Hematopoietic multipotent progenitor cell treated with erythropoietin and hydrocortisone succinate and interleukin-3 and kit ligand, for 8 days (in vitro differentiated cells): ENCODE results near the gene NDUFB10.

Source experiments
- DNase-seq: peaks from one replicate; pipeline ENCODE4 v3.0.0-alpha.2; 2015

The NDUFB10 gene

GRCh38 chr16:2004795-2005517, 45.6 kb downstream of the NDUFB10 start:
- no peak for DNase-seq

GRCh38 chr16:2005646-2006045, 46.3 kb downstream of the NDUFB10 start:
- peak; percentile 78 for DNase-seq

GRCh38 chr16:2006317-2006716, 47.0 kb downstream of the NDUFB10 start:
- no peak for DNase-seq

- no peak for DNase-seq
Measured at GRCh38 chr16:2007081-2007836, 47.9 kb downstream of the NDUFB10 start.

GRCh38 chr16:2008009-2008526, 48.7 kb downstream of the NDUFB10 start:
- peak; percentile 65 for DNase-seq

GRCh38 chr16:2008631-2009163, 49.4 kb downstream of the NDUFB10 start:
- peak; percentile 52 for DNase-seq

- DNase-seq = no peak
Measured at GRCh38 chr16:2009164-2009711, 49.9 kb downstream of the NDUFB10 start.

GRCh38 chr16:2009791-2010510, 50.6 kb downstream of the NDUFB10 start, which contains the start of gene ZNF598:
Gene ZNF598, minus strand, starts transcription at chr16:2009821.
- DNase-seq = peak; percentile 84
